ENCODE data around the gene GLI3.

Gene GLI3

GRCh38 chr7:42236976-42237810, at the start of gene GLI3:
Gene GLI3 (minus strand): TSS chr7:42237209. CDS start chr7:42223253, 13,956 bp downstream.
- DNase-seq = peak; percentile 97

- no peak for DNase-seq
Measured at GRCh38 chr7:42285383-42285824, 48.4 kb upstream of the GLI3 start.

DNA sequence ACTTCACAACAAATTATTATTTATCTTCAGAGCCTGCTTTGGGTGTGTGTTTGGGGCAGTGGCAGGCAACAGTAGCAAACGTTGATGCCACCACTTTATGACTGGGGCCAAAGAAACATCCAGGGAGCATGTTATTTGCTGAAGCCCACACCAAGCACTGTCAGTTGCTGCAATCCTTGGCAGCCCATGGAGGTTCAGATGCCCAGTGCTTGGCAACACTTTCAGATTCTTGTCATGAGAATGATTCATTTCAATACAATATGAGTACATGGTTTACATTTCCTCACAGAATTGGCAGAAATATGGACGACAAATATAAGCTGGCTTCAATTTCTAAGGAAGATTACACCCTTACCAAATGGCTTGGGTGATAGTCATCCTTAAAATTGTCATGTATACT, 46.5 kb upstream of the GLI3 start:
- DNase-seq = no peak

DNA sequence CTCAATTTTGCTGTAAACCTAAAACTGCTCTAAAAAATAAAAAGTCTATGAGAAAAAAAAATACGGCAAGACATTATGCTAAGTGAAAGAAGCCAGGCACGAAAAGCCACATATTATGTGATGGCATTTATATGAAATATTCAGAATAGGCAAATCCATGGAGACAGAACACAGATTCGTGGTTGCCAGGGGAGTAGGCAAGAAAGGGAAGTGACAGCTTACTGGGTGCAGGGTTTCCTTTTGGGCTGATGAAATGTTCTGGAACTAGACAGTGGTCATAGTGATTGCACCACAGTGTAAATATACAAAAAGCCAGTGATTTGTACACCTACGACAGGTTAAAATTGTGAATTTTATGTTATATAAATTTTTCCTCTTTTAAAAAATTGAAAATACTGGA, 41.3 kb upstream of the GLI3 start:
- DNase-seq = no peak

DNA sequence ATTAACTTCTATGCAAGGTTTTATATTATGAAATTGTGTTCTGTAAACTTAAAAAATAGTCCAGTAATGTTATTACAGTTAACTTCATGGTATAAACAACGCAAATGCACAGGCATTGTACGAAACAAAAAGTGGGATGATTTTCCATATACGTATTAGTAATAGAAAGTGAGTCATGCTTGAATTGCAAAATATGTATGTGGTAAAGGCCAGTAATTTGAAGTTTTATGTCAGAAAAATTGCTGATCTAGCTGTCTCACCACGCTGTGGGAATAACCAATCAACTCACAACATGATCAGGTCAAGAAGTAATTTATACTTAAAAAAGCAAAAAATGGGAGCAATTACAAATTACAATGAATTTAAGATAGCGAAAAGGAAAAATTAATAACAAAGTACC, 37.0 kb upstream of the GLI3 start:
- DNase-seq = no peak

DNA sequence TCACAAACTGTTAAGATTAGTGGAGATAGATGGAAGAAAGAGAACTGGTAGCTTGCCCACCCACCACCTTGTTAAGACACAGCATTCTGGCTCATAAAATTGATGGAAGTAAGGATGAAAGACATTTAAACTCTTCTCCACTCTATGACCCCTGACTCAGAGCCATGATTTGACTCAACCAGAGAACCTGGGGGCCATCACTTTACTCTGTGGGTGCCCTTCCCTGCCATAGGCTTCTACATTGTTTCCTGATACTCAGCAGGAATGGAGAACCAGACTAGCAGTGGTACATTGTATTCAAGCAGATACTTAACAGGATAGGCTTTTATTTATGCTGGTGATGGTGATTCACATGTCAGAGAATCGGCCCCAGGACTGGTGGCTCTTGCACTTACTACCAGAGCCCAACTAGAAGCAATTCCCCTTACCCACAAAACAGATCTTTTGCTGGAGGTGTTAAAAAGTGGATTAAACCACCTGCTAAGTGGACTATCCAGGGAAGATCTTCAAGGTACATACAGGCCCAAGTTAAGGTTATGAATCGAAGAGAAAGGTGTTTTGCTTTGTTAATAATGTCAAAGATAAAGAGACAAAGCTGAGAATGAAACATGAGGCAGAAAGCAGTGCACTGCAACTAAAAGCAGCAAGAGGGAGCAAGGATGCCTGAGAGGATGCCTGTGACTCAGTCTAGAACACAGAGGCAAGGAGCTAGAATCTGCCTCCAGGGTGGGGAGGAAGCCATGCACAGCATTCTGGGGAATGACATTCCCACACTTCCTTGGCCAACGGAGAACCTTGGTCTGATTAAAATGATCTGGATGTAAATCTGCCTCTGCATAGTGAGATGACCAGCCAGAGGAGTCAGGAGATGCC, 36.0 kb upstream of the GLI3 start:
- DNase-seq = no peak

DNA sequence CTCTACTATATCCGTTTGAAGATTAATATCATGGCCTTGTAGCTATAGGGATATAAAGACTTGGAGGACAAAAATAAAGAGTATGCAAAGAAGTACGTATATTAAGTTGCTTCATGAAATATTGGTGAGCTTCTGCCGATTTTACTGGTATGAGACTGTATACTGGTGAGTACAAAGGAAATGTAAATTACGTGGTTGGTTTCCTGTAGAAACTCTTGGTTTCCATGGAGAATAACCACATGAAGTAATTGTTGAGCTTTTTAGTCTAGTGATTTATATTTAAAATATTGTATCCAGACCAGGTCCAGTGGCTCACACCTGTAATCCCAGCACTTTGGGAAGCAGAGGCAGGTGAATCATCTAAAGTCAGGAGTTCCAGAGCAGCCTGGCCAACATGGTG, 32.2 kb upstream of the GLI3 start:
- DNase-seq = no peak

- no peak for DNase-seq
Measured at GRCh38 chr7:42264702-42265101, 27.7 kb upstream of the GLI3 start.

- no peak for DNase-seq
Measured at GRCh38 chr7:42263971-42264370, 27.0 kb upstream of the GLI3 start.

- DNase-seq = peak; percentile 81
Measured at GRCh38 chr7:42262964-42263363, 26.0 kb upstream of the GLI3 start.

DNA sequence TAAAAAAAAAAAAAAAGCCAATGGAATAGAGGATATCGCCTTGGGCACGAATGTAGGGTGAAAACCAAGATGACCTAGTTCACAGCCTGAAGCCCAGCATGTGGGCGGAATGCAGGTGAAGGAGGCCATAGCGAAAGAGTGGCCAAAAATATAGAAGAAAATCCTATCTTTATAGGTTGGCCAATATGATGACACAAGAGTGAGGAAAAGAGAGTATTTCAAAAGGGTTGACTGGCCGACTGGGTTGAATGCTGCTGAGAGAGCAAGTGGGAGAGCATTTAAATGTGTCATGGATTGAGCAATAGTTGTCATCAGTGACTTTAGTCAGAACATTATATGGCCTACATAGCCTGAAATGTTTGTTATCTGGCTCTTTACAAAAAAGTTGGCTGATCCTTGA, 17.2 kb upstream of the GLI3 start:
- no peak for DNase-seq

DNA sequence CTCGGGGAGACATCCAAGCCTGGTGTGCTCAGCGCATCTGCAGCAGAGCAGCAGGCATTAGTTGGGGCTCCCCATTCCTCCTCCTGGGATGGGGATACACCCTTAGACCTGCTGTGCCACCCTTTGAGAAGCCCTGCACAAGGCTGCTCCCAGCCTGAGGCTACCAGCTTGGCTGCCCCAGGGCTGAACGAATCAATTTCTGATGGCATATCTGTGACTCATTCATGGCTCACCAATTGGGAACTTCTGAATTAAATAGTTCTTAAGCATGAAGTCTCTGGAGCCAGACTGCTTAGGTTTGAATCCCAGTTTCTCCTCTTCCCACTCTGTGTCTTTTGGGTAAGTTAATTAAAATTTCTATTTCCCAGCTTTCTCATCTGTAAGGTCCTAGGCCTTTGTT, 16.3 kb upstream of the GLI3 start:
- DNase-seq = no peak

DNA sequence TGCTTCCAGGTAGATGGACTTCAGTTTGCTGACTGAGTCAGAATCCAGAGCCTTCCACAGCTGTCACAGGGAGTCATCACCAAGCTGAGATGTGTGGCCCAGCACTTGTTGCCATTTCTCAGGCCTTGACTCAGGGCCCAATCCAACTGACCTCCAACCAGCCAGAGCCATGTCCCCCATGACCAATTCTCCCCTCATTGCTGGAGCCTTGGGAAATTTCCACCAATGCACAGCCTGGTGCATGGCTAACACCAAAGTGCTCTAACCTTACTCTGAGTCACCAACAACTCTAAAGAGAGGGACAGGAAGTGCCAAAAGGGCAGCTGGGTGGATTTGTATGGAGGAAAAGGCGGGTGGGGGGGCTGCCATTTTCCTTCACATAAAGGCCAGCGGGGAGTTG, 13.4 kb upstream of the GLI3 start:
- DNase-seq = no peak

- DNase-seq = no peak
Measured at GRCh38 chr7:42248579-42248978, 11.6 kb upstream of the GLI3 start.

DNA sequence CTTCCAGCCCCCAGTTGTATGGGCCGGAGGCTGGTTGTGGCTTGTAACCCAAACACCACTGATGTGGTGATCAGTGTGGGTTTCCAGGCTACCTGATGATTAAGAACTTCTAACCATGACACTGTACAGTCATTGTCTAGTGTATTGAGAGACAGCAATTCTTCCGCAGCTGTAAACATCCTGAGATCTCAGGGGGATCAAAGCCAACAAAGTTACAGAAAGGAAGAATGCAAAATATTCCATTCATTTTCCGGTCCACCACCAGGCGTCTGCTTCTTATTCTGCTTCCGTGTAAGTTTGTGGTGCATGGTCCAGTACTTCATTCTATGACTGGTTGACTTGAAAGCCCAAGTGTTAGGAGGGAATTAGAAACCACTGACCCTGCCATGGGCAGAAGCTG, 10.3 kb upstream of the GLI3 start:
- no peak for DNase-seq

GRCh38 chr7:42244828-42245227, 7.8 kb upstream of the GLI3 start:
- no peak for DNase-seq

GRCh38 chr7:42242381-42242780, 5.4 kb upstream of the GLI3 start:
- no peak for DNase-seq

- DNase-seq = no peak
Measured at GRCh38 chr7:42241424-42241823, 4.4 kb upstream of the GLI3 start.

- no peak for DNase-seq
Measured at GRCh38 chr7:42240416-42240815, 3.4 kb upstream of the GLI3 start.

DNA sequence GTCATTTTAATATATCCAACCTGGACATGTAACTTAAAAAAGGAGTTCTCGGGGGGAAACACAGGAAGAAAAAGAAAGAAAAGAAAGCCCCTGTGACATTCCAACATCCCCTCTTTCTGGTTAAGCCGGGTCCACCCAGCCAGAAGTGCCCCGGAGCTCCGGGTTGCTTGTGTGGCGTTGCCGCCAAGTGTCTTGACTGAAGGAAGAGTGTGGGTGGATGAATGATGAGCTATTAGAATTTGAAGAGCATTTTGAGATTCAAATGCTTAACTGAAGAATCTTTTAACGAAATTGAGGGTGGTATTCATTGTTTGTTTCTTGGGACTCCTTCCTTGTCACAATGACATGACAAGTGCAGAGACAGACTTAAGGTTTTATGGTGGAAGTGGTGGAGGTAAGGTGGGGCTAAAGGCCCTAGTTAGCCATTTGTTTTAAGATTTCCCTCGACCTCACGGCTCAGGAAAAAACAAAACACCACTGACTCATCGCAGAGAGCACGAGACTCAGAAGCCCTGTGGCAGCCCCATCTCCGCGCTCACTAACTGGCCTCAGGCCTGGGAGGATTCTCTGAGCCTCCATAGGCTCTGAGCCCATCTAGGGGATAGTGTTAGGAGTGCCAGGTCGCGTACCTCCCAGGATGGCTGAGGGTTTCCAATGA, 1.8 kb upstream of the GLI3 start:
- DNase-seq = peak; percentile 48

- peak; percentile 90 for DNase-seq
Measured at GRCh38 chr7:42237811-42238541, 967 bp upstream of the GLI3 start.

DNA sequence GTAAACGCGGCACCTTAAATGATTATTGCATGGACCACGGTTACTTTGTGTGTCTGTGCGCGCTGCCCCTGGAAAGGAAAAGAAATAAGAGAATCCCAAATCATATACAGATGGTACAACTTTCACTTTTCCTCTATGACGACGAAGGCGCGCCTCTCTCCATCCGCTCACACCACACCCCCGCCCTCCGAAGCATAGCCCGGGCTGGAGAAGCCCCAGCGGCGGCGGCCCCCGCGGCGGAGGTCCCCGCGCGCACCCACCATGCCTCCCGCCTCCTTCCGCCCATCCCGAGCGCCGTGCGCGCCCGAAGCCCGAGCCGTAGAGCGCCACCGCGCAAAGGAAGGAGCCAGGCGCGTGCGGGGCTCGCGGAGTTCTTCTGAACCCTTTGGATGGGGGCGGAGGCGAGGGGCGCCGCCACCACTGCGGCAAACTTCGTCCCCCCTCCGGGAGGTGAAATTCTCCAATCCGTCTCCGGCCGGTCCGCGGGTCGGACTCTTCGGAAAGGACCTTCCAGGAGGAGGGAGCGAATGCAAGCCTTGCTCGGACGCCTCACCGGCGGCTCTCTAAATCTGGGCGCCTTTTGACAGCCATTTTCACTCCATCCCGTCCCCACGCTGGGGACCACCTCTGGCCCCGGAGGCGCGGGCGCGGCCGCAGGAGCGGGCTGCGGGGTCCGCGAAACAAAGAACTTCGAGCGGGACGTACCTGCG, 588 bp downstream of the GLI3 start:
- peak; percentile 90 for DNase-seq

All from eye (tissue), 1 donor.